Eye (tissue), 1 donor: Measurements from ENCODE around the gene GLCE.
"Not testable (repeated sequence)": the region's sequence is repeated elsewhere in the genome, so short reads cannot be mapped to it uniquely, and the experiment has no call there.

Experiments used
- DNase-seq: peaks from one replicate; pipeline ENCODE4 v3.0.0-alpha.2; 2015

GLCE gene

GRCh38 chr15:69302087-69302486 is 141.7 kb downstream of the GLCE start:
- DNase-seq, result not testable (repeated sequence)

- DNase-seq, result no peak
Observed at GRCh38 chr15:69302929-69303328, 142.5 kb downstream of the GLCE start.

- DNase-seq, result no peak
Observed at GRCh38 chr15:69303337-69304181, 143.1 kb downstream of the GLCE start.

- DNase-seq, result no peak
Observed at GRCh38 chr15:69304182-69304545, 143.7 kb downstream of the GLCE start.

GRCh38 chr15:69305204-69305931 is 144.9 kb downstream of the GLCE start:
- DNase-seq, result no peak

- DNase-seq, result no peak
Observed at GRCh38 chr15:69305933-69306568, 145.6 kb downstream of the GLCE start.

GRCh38 chr15:69307939-69308338 is 147.5 kb downstream of the GLCE start:
- no peak for DNase-seq

- DNase-seq, result no peak
Observed at GRCh38 chr15:69308949-69309348, 148.5 kb downstream of the GLCE start.

- no peak for DNase-seq
Observed at GRCh38 chr15:69311319-69311721, 150.9 kb downstream of the GLCE start.

GRCh38 chr15:69313432-69314000 is 153.1 kb downstream of the GLCE start:
- DNase-seq, result no peak

GRCh38 chr15:69314131-69314530 is 153.7 kb downstream of the GLCE start:
- DNase-seq, result no peak

- DNase-seq, result no peak
Observed at GRCh38 chr15:69314736-69315135, 154.3 kb downstream of the GLCE start.

GRCh38 chr15:69315402-69316110 is 155.1 kb downstream of the GLCE start:
- no peak for DNase-seq

GRCh38 chr15:69316291-69316690 is 155.9 kb downstream of the GLCE start:
- DNase-seq, result no peak

GRCh38 chr15:69317392-69317841 is 157.0 kb downstream of the GLCE start:
- DNase-seq, result no peak

GRCh38 chr15:69318033-69318432 is 157.6 kb downstream of the GLCE start:
- DNase-seq, result no peak

GRCh38 chr15:69319384-69320375 is 159.2 kb downstream of the GLCE start:
- DNase-seq, result no peak

- DNase-seq, result no peak
Observed at GRCh38 chr15:69320977-69321554, 160.6 kb downstream of the GLCE start.
